Activated T-cell treated with anti-CD3 and anti-CD28 coated beads, Interleukin-2, amount 50 U/mL, for 1 hour (primary cell): Measurements from ENCODE around the gene PSME4.
"Not testable (repeated sequence)": the region's sequence is repeated elsewhere in the genome, so short reads cannot be mapped to it uniquely, and the experiment has no call there.

Source experiments
- DNase-seq: peaks from one replicate; pipeline ENCODE4 v3.0.0-alpha.2; 2020

Gene PSME4

DNA sequence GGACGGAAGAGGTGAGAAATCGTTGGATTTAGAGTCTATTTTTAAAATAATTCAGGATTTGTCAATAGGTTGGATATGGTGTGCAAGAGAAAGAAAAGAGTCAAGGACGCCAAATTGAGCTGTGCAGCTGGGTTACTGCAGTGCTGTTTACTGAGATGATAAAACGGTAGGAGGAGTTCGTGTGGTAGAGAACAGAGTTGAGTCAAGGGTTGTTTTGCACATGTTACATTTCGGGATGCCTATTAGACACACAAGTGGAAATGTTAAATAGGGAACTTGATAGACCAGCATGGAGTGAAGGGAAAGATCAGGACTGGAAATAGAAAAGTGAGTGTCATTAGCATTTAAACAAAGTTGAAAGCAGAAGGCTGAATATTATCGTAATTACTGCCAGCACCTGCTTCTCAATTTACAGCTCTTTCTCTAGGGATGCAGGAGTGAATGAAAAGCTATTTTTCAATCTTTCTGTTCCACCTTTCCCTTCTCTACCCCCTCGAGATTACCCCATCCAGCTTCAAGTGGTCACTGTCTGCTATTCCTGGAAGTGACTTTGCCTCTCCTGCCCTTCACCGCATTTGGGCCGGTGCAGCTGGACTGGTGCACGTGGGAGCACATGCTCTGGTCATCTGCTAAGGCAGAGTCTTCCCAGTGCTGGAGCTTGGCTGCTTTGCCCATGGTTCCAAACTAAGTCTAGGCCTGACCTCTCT lies 141.4 kb downstream of the PSME4 start:
- DNase-seq = no peak

GRCh38 chr2:53828331-53828730 lies 142.5 kb downstream of the PSME4 start:
- no peak for DNase-seq

DNA sequence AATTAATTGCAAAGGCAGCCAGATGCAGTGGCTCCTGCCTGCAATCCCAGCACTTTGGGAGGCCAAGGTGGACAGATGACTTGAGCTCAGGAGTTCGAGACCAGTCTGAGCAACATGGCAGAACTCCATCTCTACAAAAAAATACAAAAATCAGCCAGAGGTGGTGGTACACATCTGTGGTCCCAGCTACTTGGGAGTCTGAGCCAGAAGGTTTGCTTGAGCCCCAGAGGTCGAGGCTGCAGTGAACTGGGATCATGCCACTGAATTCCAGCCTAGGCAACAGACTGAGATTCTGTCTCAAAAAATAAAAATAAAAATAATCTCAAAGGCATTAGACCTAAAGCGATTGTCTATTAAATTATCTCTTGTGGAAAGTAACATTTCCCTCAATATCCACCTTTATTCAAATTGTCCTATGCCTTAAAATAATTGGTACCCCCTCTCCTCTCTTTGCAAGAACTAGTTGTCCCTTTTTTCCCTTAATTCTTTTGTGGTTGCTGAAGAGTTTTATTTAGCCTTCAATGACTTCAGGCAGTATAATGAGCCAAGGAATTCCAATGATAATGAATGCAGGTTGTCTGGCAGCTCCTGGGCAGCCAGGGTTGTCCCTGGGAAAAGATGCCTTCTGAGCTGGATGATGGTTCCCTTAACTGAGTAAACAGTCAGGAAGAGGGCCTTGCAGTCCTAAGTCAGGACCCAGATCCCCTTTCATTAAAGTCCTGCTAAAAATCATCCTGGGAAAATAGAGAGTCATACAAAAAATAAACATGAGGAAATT lies 143.2 kb downstream of the PSME4 start:
- no peak for DNase-seq

GRCh38 chr2:53826587-53827397 lies 144.0 kb downstream of the PSME4 start:
- no peak for DNase-seq

- DNase-seq = no peak
Observed at GRCh38 chr2:53826030-53826410, 144.8 kb downstream of the PSME4 start.

GRCh38 chr2:53823639-53824038 lies 147.2 kb downstream of the PSME4 start:
- DNase-seq = not testable (repeated sequence)

GRCh38 chr2:53821810-53822209 lies 149.0 kb downstream of the PSME4 start:
- no peak for DNase-seq

DNA sequence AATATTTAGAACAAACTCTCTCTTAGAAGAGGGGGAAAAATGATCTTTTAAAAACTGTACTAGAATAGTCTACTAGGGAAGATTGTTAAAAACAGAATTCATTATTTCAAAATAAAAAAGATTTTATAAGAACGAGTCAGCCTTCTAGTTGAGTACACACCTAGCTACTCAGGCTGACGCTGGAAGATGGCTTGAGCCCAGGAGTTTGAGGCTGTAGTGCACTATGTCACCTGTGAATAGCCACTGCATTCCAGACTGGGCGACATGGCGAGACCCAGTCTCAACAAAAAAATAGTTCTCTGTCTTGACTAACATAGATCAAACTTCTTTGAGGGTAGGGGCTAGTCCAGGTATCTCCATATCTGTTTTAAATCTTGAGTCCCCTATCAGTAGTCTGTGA lies 150.1 kb downstream of the PSME4 start:
- no peak for DNase-seq

DNA sequence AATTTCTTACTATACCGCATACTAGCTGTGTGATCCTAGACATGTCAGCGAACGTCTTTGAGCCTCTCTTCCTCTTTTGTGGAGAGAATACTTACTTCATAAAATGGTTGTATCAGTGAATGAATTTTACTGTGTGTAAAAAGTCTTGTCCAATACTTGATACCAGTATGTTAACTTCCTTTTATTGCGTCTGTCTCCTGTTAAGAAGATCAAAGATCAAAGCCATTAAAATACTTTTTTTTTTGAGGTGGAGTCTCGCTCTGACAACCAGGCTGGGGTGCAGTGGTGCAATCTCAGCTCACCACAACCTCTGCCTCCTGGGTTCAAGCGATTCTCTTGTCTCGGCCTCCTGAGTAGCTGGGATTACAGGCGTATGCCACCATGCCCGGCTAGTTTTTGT lies 150.7 kb downstream of the PSME4 start:
- no peak for DNase-seq

DNA sequence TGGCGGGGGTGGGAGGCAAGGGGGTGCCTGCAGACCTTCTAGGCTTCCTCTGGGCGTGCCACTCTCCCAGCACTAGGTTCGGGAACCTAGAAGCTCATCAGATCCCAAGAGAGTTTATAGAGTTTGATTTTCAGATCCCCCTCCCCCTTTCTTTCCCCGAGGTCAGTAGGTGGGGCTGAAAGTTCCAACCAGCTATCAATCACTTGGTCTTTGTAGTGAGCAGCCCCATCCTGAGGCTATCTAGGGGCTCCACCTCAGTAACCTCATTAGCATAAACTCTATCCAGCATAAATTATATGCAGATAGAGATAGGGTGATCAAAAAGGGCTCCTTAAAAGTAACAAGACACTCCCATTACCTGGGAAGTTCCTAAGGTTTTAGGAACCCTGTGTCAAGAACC lies 151.2 kb downstream of the PSME4 start:
- no peak for DNase-seq

DNA sequence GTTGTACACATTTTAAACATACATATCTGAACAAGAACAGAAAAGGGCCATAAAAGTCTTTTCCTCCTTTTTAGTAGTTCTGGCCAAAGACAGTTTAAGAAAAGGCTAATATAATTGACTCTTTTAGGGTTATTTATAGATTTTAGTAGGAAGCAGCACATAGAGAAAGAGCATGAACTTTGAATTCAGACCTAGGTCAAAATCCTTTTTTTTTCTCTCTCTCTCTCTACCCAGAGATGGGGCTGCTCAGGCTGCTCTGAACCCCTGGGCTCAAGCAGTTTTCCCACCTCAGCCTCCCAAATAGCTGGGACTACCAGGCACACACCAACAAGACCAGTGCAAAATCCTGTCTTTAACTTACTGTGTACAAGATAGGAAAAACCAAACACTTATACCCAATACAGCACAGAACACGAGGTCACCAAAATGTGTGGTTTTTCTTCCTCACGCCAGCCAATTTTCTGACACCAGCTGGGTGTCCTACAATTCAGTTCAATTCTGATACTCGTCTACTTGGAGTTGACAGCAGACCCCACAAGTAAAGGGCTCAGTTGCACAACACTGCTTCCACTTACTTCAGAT lies 151.8 kb downstream of the PSME4 start:
- no peak for DNase-seq
